ENCODE data around the gene DEXI. TPM values are rescaled to one million over a fixed set of nuclear protein-coding genes. Genes with fewer than 3 reads are reported as not detected.

The DEXI gene
- total and polyA plus RNA-seq, 2 of the 13 experiments (the other 11 are each of a cell fraction or from before 2014, with no cell fraction given): 51.5 to 70.4 TPM

- TF ChIP-seq ARID4A (CRISPR knock-in tag; IDR thresholded peaks at IDR 0.05; ENCODE audit: borderline replicate concordance): peak; percentile 77; the same call in 1 of the 2 replicates
- TF ChIP-seq CHD4 (IDR thresholded peaks at IDR 0.05; ENCODE audit: borderline replicate concordance, low read length): peak; percentile 59; the same call in 1 of the 2 replicates
- no peak for TF ChIP-seq SMARCE1 (IDR thresholded peaks at IDR 0.05; ENCODE audit: borderline replicate concordance)
- TF ChIP-seq ESRRA (CRISPR knock-in tag; IDR thresholded peaks at IDR 0.05; ENCODE audit: low read depth): no peak
- TF ChIP-seq FOXO4 (CRISPR knock-in tag; conservative IDR thresholded peaks at IDR 0.05): no peak
- TF ChIP-seq SMAD1 (CRISPR knock-in tag; IDR thresholded peaks at IDR 0.05; ENCODE audit: borderline replicate concordance, low read depth): no peak
- TF ChIP-seq IRX3 (CRISPR knock-in tag; IDR thresholded peaks at IDR 0.05; ENCODE audit: borderline replicate concordance, low read depth): no peak
- no peak for TF ChIP-seq HOMEZ (CRISPR knock-in tag; IDR thresholded peaks at IDR 0.05; ENCODE audit: low read depth)
- no peak for TF ChIP-seq POLR2AphosphoS2 (IDR thresholded peaks at IDR 0.05; ENCODE audit: low read depth, low read length)
- no peak for TF ChIP-seq FOXM1 (CRISPR knock-in tag; IDR thresholded peaks at IDR 0.05)
- TF ChIP-seq ZNF720 (CRISPR knock-in tag; IDR thresholded peaks at IDR 0.05): no peak
- no peak; the same call in 1 of the 2 replicates for TF ChIP-seq IRF9 (CRISPR knock-in tag; IDR thresholded peaks at IDR 0.05; ENCODE audit: borderline replicate concordance)
- 0 out of 2 replicates have a peak, but pooled peaks have one; percentile 22 for TF ChIP-seq SNAPC5 (CRISPR knock-in tag; IDR thresholded peaks at IDR 0.05; ENCODE audit: borderline replicate concordance)
- TF ChIP-seq RXRA (CRISPR knock-in tag; IDR thresholded peaks at IDR 0.05): 0 out of 2 replicates have a peak, but pooled peaks have one; percentile 28
- 0 out of 2 replicates have a peak, but pooled peaks have one; percentile 34 for TF ChIP-seq SALL2 (CRISPR knock-in tag; IDR thresholded peaks at IDR 0.05)
- no peak for TF ChIP-seq HES4 (CRISPR knock-in tag; IDR thresholded peaks at IDR 0.05; ENCODE audit: borderline replicate concordance)
- TF ChIP-seq ZNF263 (CRISPR knock-in tag; IDR thresholded peaks at IDR 0.05): no peak
- no peak for TF ChIP-seq NR2F6 (IDR thresholded peaks at IDR 0.05)
- TF ChIP-seq NR2F6 (CRISPR knock-in tag; IDR thresholded peaks at IDR 0.05): no peak
- TF ChIP-seq ZNF556 (CRISPR knock-in tag; IDR thresholded peaks at IDR 0.05; ENCODE audit: borderline replicate concordance): no peak
- TF ChIP-seq TAF1 (CRISPR knock-in tag; IDR thresholded peaks at IDR 0.05): peak; percentile 75; the same call in 1 of the 2 replicates
- no peak for TF ChIP-seq DMAP1 (CRISPR knock-in tag; IDR thresholded peaks at IDR 0.05)
- no peak for TF ChIP-seq ZNF558 (CRISPR knock-in tag; IDR thresholded peaks at IDR 0.05; ENCODE audit: borderline replicate concordance)
Measured at GRCh38 chr16:10942352-10943063, at the start of gene DEXI (continued).
